KG1 (cell line): ENCODE measurements around the gene DCBLD2.

Experiments
- DNase-seq: peaks from one replicate; lab custom pipeline; 2025; lab: John Stamatoyannopoulos, UW

The DCBLD2 gene

DNA sequence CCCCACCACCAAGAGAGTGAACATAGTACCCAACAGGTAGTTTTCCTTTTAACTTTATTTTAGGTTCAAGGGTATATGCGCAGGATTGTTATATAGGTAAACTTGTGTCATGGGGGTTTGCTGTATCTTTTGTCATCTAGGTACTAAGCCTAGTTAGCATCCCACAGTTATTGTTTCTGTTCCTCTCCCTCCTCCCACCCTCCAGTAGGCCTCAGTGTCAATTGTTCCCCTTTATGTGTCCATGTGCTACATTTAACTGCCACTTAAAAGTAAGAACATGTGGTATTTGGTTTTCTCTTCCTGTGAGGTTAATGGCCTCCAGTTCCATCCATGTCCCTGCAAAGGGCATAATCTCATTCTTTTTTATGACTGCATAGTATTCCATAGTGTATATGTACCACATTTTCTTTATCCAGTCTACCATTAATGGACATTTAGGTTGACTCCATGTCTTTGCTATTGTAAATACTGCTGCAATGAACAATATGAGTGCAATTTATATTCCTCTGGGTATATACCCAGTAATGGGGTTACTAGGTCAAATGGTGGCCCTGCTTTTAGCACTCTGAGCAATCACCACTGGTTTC lies 72.2 kb downstream of the DCBLD2 start:
- DNase-seq = no peak

DNA sequence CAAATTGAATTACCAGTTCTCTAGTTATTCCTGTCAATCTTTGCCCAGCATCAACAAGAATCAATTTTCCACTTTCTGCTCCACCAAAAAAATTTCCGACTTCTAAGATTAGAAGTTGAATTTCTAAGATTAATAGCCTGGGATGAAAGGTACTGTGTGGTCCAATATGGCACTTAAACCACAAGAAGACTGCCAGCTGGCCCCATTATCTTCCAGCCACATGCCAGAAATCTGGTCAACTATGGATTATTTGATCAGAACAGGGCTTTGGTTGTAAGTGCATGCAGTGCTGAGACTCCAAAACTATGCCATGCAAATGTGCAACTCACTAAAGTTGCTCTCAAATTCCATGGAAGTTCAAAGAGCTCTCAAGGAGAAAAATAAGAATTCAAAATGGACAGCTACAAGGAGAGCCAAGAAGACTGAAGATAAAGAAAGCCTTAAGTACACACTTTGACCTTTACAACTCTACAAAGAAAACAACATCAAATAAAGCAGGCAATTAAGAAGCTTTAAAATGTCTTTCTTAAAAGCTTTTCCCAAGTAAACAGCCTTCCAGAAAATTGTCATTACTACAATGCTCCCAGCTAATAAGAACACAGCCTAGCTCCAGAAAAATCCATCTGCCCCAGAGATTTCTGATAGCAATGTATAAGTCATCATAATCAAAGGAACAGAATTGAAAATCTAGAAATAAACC lies 74.1 kb downstream of the DCBLD2 start:
- no peak for DNase-seq

DNA sequence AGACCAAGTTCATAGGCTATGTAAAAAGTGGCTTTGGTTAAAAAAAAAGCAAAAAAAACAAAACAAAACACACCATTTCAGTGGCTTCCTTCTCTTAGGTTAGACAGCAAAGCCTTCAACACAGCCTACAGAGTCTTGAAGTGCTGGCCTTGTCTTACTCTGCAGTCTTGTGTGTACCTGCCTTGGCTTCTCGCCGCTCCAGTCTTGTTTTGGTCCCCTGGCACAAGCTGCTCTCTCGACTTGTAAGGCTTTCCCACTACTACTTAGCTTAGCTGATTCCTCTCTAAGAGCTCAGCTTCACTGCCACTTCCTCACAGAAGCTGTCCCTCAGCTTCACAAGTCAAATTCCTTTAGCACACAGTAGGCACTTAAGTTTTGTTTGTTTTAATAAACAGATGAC lies 75.4 kb downstream of the DCBLD2 start:
- DNase-seq = no peak

DNA sequence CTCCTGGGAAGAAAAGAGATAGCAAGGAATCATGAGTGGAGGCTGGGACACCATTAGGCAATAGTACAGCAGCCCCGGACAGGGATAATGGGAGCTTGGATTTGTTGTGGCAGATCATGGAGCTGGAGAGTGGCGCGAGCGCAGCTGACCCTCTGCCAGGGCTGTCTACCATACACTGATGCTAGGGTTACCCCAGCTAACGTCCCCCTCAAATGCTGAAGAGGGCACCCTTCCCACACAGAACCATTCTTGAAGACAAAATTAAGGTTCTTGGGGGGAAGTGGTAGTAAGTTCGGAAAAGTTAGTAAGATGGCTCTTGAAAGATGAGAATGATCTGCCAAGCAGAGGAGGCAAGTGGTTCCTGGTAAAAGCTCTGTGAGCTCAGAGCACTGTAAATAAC lies 77.2 kb downstream of the DCBLD2 start:
- DNase-seq = no peak

DNA sequence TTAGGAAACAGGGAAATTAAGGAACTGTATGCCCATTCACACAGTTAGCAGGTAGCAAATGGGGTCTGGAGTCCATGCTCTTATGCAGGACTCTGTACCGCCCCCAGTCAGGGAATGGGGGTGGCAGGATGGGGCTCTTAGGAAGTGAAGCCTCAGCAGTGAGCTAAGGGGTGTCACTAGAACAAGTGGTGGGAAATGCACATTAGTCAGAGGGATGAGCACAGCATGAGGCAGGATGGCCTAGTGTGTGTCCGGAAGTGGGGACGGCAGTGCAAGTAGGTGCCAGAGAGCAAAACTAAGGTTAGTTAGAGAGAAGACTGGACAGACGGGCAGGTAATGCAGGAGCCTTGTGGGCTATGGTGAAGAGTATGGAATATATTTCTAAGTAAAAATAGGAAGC lies 77.7 kb downstream of the DCBLD2 start:
- DNase-seq = no peak

DNA sequence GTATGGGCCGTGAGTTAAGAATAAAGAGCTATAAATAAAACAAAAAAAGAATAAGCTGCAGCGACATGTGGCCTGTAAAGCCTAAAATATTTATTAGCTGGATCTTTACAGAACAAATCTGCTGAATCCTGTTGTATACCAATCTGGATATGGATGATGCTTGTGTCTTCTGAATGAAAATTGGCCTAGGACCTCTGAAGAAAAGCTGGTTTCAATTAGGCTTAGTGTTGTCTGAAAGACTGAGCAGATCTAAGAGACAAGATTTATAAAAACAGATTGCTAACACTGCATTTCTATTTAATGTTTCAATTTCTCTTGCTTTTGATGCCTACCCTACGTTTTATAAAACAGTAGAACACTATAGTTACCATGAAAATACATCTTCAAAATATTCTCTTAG lies 80.4 kb downstream of the DCBLD2 start:
- DNase-seq = no peak

DNA sequence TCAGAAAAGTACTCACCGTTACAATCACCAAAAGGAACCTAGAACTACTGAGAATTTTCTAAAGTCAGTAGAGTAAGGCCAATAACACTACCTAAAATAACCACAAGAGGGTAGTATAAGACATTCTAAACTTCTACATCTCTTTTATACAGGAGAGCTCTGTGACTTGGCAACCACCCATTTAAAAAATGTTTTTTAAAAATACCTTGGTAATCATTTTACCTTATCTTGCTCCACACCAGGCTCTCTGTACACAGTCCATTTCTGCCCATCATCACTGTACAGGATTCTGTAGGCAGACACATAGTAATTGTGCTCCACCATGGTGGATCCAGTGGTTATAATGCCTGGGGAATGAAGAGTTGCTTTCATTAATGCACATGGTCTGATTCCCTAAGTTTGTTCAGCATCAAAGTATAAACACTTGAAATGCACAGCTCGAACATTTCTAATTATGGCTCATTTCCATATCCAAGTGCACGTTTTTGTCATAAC lies 83.9 kb downstream of the DCBLD2 start:
- DNase-seq = peak; percentile 32

DNA sequence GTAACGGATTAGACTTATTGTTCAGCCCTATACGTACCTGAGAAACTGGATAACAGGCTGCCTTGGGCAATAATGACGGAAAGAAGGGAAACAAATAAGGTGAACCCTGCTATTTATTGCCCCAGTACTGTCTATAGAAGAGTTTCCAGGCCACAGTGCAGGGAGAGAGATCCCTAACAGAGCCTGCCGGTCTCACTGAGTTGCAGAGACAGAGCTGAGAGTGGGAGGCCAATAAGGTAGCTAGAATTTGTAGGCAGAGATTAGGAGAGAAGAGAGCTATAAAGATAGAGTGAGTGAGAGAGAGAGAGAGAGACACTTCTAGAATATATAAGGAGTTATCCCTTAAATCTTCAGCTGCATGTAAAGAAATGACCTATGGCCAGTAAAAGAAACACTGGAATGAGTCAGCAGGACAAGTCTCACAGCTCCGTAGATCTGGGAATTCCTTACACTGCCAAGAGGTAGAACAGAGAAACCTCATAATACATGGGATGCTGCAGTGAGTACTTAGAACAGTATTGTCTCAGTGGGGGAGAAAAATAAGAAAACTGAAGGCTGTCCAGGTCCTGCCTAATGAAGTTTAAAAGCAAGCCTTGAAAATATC lies 86.6 kb downstream of the DCBLD2 start:
- no peak for DNase-seq

DNA sequence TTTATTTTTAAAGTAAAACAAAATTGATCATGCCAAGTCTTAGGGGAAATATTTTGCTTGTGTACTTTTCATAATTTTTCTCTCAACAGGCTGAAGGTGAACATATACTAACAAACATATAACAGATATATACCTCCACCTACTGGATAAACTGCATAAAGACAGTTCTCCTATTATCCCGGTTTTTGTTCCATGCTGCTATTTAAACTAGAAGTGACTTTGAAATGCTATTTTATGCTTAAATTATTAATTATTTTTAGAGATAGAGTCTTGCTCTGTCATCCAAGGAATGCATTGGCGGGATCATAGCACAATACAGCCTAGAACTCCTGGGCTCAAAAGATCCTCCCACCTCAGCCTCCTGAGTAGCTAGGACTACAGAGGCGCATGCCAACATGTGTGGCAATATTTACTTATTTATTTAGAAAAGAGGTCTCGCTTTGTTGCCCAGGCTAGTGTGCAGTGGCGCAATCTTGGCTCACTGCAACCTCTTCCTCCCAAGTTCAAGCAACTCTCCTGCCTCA lies 88.6 kb downstream of the DCBLD2 start:
- DNase-seq = peak; percentile 8

DNA sequence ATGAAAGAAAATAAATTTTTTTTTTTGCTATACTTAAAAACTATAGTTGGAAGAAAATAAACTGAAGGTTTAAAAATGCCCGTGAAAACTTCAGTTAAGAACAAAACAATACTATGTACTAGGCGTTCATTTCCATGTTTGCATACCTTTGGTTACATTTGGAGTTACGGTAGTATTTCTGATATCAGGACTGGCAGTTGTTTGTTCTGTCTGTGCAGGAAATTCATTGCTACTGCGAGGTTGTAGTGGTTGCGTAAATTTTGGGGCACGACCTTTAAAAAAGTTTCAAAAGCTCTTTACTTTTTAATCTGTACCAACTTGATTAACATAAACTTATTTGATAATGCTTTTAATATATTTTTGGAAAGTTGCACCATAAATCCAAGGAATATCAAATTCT lies 90.4 kb downstream of the DCBLD2 start:
- no peak for DNase-seq

DNA sequence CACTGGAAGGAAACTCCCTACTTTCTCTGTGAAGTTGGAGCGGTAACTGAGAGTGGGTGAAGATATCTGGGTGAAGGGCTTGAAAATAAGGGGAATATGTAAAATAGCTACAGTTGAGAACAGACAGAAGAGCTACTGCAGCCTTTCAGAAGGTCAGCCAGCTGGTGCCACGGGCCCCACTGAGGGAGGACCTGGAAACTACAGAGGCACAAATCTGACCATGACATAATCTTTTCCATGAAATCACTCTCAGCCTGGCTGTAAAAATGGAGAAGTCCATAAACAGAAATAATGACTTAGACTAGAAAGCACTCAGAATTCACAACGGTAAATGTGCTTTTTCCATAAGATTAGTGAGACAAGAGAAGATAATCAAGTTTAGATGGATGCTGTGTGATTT lies 91.9 kb downstream of the DCBLD2 start:
- DNase-seq = no peak

DNA sequence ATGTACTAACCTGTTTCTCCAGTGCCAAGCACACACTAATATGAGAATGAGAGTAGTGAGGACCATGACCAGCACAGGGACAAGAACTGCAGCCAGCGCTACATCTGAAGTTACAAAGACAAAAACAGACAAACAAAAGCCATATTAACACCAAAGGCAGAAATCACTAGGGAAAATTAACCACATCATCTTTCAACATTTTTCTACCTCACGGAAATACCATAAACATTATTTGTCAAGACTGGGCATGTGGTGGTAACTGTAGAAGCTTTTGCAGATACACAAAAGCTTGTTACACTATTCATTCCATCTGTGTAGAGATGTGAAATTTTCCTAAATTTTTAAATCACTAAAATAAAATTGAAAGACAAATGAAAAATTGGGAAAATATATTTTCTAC lies 93.4 kb downstream of the DCBLD2 start:
- DNase-seq = no peak

DNA sequence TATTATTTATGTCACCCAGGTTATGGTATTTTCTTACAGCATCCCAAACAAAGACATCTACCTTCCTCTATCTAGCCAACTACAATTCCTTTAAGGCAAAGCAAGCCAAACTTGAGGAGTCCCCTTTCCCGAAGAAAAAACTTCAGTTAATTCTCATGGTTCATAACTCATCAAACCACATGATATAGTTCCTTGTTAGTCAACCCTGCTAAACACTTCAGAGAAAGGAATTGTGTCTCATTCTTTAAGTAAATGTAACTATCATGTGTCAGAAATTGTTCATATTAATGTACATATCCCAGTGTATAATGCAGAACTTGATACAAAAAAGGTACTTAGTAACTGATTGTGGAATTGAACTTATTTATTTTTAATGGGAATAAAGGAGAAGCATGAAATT lies 93.9 kb downstream of the DCBLD2 start:
- DNase-seq = no peak

DNA sequence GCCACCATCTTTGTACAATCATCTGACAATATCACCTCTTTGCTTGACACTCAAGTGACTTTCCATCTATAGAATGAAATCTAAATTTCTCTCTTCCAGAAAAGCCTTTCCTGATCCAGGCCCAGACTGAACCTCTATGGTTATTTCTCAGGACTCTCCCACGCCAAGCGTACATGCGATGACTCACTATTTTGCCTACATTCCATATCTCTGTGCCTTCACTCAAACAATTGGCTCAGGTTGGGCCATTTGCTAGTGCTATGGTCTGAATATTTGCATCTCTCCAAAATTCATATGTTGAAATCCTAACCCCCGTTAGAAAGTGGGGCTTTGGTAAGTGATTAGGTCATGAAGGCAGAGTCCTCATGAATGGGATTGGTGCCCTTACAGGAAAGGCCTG lies 94.5 kb downstream of the DCBLD2 start:
- DNase-seq = no peak

DNA sequence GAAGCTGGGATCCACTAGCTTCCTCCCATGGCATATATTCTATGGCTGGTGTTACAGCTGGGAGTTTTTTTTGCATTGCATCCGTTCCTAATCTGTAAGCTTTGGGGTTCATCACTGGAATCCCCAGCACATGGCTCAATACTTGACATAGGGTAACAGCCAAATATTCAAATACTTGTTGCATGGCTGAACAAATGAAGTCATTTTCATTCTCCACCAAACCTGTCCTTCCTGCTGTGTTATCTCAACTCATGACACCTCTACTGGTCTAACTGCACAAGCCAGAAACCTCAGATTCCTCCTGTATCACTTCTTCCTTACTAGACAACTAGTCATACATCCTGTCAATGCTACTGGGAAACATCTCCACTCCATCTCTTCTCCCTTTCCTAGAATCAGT lies 95.0 kb downstream of the DCBLD2 start:
- DNase-seq = no peak

DNA sequence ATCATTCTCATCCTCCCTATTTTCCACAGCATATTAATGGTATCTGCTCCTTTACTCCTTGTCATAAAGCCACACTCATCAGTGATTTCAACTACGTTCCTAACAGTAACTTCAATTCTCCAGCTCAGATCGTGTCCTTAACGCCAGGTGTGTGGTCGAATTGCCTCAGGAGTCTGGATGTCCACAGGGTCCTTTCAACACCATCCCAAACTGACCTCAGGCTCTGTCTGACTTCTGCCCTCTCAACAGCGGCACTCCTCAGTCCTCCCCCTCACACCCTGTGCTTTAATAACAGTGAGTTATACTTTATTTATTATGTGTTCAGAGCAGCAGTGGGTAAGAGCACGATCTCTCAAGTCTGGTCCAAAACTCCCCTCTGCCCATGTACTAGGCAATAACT lies 95.9 kb downstream of the DCBLD2 start:
- DNase-seq = no peak

DNA sequence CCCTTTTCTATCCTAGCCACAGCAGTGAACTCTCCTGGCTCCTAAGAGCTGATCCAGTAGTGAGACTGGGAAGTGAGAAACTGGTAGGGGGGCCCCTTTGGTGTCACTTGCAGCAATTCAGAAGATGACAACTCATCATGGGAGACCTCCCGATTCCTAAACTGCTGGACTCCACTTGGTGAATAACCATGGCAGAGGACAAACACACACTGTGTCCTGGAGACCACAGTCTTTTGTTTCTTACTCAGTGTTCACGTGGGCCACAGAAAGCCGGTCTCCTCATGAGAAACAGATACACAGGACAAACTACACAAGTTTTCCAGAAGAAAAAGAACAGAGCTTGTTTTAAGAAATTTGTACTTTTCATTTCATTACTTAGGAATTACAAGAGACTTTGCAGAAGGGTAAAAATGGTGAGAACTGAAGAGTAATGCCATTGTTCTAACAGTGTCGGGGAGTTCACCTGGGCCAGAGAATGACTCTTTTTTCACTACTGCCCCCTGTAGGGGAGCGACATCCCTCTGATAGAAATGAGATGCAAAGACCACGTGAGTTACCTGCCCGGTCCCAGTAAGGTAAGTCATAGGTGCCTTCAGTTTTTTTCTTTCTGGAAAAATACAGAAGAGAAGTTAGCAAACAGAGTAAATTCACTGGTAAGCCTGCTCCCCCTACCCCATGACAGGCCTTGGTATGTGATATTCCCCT lies 100.3 kb downstream of the DCBLD2 start:
- no peak for DNase-seq

DNA sequence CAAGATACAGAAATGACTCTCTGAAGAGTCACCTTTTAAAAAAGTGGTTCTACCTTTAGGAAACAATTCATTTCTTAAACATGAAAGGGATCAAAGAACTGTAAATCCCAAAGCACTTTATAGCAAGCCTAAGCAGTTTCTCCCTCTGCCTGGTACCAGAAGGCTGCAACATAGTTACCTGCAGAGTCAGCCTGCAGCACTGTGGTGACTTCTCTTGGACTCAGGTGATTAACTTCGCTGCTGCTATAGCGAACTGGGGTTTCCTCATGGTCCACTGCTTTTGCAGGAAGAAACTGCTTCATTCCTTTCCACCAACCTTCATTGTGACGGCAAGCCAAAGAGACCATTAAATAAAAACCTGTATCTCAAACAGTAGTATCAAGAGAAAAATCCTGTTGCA lies 101.1 kb downstream of the DCBLD2 start:
- no peak for DNase-seq

DNA sequence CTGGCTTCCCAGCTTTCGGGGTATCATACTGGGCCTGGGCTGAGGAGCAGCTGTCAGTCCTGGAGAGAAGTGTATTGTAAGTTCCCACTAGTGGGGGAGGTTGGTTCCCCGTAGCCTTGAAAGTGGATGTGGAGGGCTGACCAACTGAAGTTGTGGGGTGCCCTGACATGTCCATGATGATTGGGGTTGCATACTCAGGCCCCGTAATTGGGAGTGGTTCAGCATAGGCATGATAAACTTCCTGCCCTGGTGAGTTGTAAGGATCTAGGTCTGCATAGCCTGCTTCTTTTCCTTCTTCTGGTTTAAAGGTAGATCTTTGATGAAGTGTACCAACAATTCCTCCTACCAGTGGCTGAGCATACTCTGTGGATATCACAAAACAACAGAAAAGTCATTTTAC lies 102.0 kb downstream of the DCBLD2 start:
- DNase-seq = no peak

DNA sequence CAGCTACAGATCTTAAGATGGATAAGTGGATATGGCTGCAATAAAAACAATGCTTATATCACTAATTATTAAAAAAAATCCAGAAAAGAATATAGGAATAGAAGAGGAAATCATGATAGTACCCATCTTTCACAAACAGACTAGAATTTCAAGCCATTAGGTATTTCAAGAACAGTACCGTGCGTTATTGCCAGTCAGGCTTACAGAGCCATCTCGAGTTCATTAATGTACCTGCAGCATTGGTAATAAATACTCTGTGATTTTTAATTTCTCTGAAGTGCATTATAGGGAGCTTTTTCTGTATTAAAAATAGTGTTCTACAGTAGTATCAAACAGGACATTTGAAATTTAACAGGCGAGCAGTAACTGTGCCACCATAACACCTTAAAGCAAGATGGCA lies 102.7 kb downstream of the DCBLD2 start:
- no peak for DNase-seq

DNA sequence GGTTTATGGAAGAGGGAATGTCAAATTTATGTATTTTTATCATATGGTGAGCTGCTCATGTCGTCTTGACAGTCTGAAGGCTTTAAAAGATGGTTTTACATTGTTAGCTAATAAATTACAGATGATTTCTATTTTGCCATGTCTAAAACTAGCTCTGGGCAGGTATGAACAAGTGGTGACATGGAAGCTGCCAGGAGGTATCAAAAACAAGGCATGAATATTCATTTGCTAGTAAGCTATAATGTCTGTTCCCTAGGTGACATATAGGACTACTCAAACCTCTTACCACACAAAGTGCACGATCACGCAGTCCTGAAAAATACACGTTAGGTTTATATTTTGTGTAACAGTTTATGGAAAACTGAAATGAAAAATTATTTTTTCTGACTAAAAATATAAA lies 103.6 kb downstream of the DCBLD2 start:
- no peak for DNase-seq

DNA sequence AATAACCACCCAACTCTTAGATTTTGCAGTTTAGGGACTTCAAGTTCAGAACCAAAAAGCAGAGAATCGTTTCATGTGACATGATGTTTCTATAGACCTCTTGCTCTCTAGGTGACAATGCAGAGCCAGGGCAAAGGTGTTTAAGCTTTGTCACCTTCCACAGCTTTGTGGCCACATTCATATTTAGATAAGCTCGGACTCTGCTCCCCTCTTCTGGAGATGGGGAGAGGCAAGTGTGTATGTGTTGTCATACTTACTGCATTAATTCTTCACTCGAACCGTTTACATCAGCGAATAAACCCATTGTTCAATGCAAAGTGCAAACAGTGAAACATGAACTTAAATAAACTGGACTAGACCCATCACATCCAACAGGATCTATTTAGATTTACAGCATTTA lies 105.2 kb downstream of the DCBLD2 start:
- DNase-seq = no peak

DNA sequence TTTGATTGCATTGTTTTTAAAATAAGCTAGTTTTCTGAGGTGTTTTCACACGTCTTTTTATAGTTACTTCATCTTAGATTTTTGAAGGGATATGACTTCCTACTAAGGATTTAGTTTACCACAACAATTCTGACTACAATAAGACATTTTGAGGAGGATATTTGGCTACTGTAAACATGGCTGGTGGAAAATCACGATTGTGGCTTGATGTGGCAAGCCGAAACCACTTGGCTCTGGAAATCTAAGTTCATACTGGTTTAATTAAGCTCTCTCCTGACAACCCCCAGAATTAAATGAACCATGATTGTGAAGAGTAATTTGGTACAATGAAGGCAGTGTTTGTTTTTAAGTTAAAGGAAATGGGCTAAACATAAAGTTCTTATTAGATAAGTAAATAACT lies 107.5 kb downstream of the DCBLD2 start:
- DNase-seq = no peak
